ENCODE measurements around the gene FADS3. TPM values are rescaled to one million over a fixed set of nuclear protein-coding genes. Genes with fewer than 3 reads are reported as not detected.

FADS3 gene
- polyA plus RNA-seq, 4 donors, result 5.3 to 17.9 (median 6.0) TPM

DNA sequence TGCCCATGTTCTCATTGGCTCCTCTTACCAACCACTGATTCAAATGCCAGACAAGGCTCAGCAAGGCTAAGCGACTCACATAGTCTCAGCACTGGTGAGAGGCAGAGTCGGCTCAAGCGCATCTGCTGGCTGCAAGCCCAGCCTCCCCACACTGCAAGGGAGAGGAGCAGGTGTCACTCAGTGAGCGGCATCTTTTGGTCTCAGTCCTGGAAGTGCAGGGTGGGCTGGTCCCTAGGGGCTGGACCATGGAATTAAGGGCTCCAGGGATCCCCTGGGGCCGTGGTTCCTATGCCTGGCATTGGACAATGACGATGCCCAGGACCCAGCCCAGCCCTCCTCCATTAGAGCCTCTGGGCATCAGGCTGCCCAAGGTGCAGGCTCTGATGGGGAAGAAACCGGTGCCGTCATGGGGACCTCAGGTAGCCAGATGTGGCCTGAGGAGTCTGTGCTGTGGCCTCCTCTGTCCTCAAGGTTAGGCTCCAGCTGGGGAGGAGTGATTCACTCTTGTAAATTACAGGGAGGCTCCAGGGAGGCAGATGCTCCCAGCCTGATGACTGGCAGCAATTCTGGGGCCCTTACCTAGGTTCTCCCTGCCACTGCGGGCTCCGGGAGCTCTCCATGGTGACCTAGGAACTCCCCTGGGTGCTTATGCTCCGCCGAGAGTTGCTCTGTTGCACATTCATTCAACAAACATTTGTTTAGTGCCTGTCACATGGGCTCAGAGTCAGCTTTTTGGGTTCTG, 35.2 kb downstream of the FADS3 start:
- WGBS, 3 donors, result 90 to 91% (median 91%) methylated on average over 12 of the region's 12 CpGs
- FAIRE-seq, result no peak
- H3K27ac ChIP-seq (ENCODE audit: low read depth in 1 of 3, low read length in 2 of 3), result no peak overlapping the region
- H3K4me1 ChIP-seq (ENCODE audit: control insufficient read depth in 3 of 3, insufficient read depth in 2 of 3, low read depth in 1 of 3, low read length in 2 of 3), result peaks cover 0 to 2% (median under 1%) of the 10 kb centered on the region in 3 donors
- H3K9me3 ChIP-seq (ENCODE audit: control insufficient read depth in 2 of 2, insufficient read depth in 1 of 2, low read depth in 1 of 2, low read length in 1 of 2), result no peaks in the 10 kb centered on the region
- H3K27me3 ChIP-seq (ENCODE audit: control insufficient read depth in 3 of 3, insufficient read depth in 3 of 3, low read length in 3 of 3), result no peaks in the 10 kb centered on the region
- peaks cover 0 to 53% (median 8%) of the 10 kb centered on the region in 3 donors for H3K36me3 ChIP-seq (ENCODE audit: control insufficient read depth in 3 of 3, insufficient read depth in 2 of 3, low read depth in 1 of 3, low read length in 3 of 3)
- no peak overlapping the region for H3K4me3 ChIP-seq (ENCODE audit: low read depth in 1 of 3, low read length in 3 of 3)
- no peak for DNase-seq

DNA sequence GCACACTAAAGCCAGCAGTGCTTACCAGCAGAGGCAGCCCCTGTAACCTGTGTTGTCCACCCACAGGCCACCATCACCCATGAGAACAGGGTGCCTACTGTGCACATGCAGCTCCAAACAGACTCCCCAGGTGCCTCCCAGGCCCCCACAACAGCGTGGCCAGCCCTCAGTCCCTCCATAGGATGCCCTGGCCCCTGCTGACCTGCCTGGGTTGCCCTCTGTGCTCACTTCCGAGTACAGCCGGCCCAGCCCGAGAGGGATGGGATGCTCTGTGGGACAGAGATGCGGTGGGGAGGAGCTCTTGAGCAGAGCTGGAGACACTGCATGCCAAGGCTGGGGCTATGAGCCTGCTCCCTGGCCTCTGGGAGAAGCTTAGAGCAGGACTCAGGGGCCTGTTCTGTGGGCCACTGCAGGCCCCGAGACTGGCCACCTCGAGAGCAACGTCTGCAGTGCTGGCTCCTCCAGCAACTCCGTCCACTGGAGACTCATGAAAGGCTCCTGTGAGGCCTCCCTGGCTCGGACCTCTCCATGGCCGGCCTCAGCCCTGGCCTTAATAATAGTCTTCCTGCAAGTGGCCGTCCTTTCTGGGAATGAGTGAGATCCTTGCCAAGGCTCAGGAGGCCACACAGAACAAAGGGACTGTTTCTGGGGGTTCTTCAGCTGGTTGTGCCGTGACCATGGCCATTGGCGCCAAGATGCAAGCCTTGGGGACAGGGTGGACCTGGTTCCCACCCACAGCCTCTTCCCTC, 36.2 kb downstream of the FADS3 start:
- DNase-seq (no peak), FAIRE-seq (no peak)
- peaks cover 0 to 48% (median 8%) of the 10 kb centered on the region in 3 donors for H3K36me3 ChIP-seq (ENCODE audit: control insufficient read depth in 3 of 3, insufficient read depth in 2 of 3, low read depth in 1 of 3, low read length in 3 of 3)
- 90 to 93% (median 92%) methylated on average over 13 to 14 of the region's 14 CpGs for WGBS, 3 donors
- no peaks in the 10 kb centered on the region for H3K27me3 ChIP-seq (ENCODE audit: control insufficient read depth in 3 of 3, insufficient read depth in 3 of 3, low read length in 3 of 3)
- peaks cover 0 to 8% (median 1%) of the 10 kb centered on the region in 3 donors for H3K4me1 ChIP-seq (ENCODE audit: control insufficient read depth in 3 of 3, insufficient read depth in 2 of 3, low read depth in 1 of 3, low read length in 2 of 3)
- H3K4me3 ChIP-seq (ENCODE audit: low read depth in 1 of 3, low read length in 3 of 3), result no peak overlapping the region
- H3K9me3 ChIP-seq (ENCODE audit: control insufficient read depth in 2 of 2, insufficient read depth in 1 of 2, low read depth in 1 of 2, low read length in 1 of 2), result no peaks in the 10 kb centered on the region
- no peak overlapping the region for H3K27ac ChIP-seq (ENCODE audit: low read depth in 1 of 3, low read length in 2 of 3)

- H3K27ac ChIP-seq (ENCODE audit: low read depth in 1 of 3, low read length in 2 of 3), result no peak overlapping the region
- FAIRE-seq (no peak), DNase-seq (no peak)
- no peaks in the 10 kb centered on the region for H3K27me3 ChIP-seq (ENCODE audit: control insufficient read depth in 3 of 3, insufficient read depth in 3 of 3, low read length in 3 of 3)
- peaks cover 0 to 45% (median 8%) of the 10 kb centered on the region in 3 donors for H3K36me3 ChIP-seq (ENCODE audit: control insufficient read depth in 3 of 3, insufficient read depth in 2 of 3, low read depth in 1 of 3, low read length in 3 of 3)
- no peak overlapping the region for H3K4me3 ChIP-seq (ENCODE audit: low read depth in 1 of 3, low read length in 3 of 3)
- H3K4me1 ChIP-seq (ENCODE audit: control insufficient read depth in 3 of 3, insufficient read depth in 2 of 3, low read depth in 1 of 3, low read length in 2 of 3), result peaks cover 0 to 8% (median 1%) of the 10 kb centered on the region in 3 donors
- 94 to 98% (median 96%) methylated on average over 17 of the region's 17 CpGs for WGBS, 3 donors
- no peaks in the 10 kb centered on the region for H3K9me3 ChIP-seq (ENCODE audit: control insufficient read depth in 2 of 2, insufficient read depth in 1 of 2, low read depth in 1 of 2, low read length in 1 of 2)
These were observed 37.0 kb downstream of the FADS3 start for GRCh38 chr11:61854206-61854895.

DNA sequence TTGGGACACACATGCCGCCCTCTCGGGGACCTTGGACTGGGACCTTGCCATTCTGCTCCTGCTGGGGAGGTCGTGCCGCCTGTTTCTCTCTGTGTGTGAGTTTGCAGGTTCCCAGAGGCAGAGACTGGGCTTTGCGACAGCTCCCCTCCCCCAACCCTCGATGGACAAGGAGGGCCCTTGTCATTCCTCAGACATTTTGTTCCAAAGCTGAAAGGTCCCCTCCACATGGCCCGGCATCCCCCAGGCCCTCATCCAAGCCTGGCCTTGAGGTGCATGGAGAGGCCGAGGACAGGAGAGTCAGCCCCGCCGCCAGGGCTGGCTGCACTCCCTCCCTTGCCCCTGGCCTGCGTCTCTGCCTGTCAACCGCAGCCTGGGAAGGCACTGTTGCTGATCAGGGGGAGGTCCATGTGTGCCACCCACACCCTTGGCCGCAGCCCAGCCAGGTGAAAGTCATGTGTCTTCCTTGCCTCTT, 37.6 kb downstream of the FADS3 start:
- H3K27me3 ChIP-seq (ENCODE audit: control insufficient read depth in 3 of 3, insufficient read depth in 3 of 3, low read length in 3 of 3), result no peaks in the 10 kb centered on the region
- H3K36me3 ChIP-seq (ENCODE audit: control insufficient read depth in 3 of 3, insufficient read depth in 2 of 3, low read depth in 1 of 3, low read length in 3 of 3), result peaks cover 0 to 45% (median 8%) of the 10 kb centered on the region in 3 donors
- no peak overlapping the region for H3K4me3 ChIP-seq (ENCODE audit: low read depth in 1 of 3, low read length in 3 of 3)
- 52 to 69% (median 62%) methylated on average over 13 of the region's 13 CpGs for WGBS, 3 donors
- DNase-seq (no peak), FAIRE-seq (no peak)
- H3K27ac ChIP-seq (ENCODE audit: low read depth in 1 of 3, low read length in 2 of 3), result no peak overlapping the region
- no peaks in the 10 kb centered on the region for H3K9me3 ChIP-seq (ENCODE audit: control insufficient read depth in 2 of 2, insufficient read depth in 1 of 2, low read depth in 1 of 2, low read length in 1 of 2)
- H3K4me1 ChIP-seq (ENCODE audit: control insufficient read depth in 3 of 3, insufficient read depth in 2 of 3, low read depth in 1 of 3, low read length in 2 of 3), result peaks cover 0 to 8% (median 1%) of the 10 kb centered on the region in 3 donors

- WGBS, 3 donors, result 71 to 80% (median 75%) methylated on average over 6 of the region's 6 CpGs
- no peaks in the 10 kb centered on the region for H3K9me3 ChIP-seq (ENCODE audit: control insufficient read depth in 2 of 2, insufficient read depth in 1 of 2, low read depth in 1 of 2, low read length in 1 of 2)
- no peak overlapping the region for H3K4me3 ChIP-seq (ENCODE audit: low read depth in 1 of 3, low read length in 3 of 3)
- H3K36me3 ChIP-seq (ENCODE audit: control insufficient read depth in 3 of 3, insufficient read depth in 2 of 3, low read depth in 1 of 3, low read length in 3 of 3), result peaks cover 0 to 47% (median 11%) of the 10 kb centered on the region in 3 donors
- FAIRE-seq (no peak), DNase-seq (no peak)
- H3K27ac ChIP-seq (ENCODE audit: low read depth in 1 of 3, low read length in 2 of 3), result no peak overlapping the region
- H3K4me1 ChIP-seq (ENCODE audit: control insufficient read depth in 3 of 3, insufficient read depth in 2 of 3, low read depth in 1 of 3, low read length in 2 of 3), result peaks cover 0 to 8% (median 1%) of the 10 kb centered on the region in 3 donors
- no peaks in the 10 kb centered on the region for H3K27me3 ChIP-seq (ENCODE audit: control insufficient read depth in 3 of 3, insufficient read depth in 3 of 3, low read length in 3 of 3)
These were observed 39.4 kb downstream of the FADS3 start for GRCh38 chr11:61851900-61852295.

DNA sequence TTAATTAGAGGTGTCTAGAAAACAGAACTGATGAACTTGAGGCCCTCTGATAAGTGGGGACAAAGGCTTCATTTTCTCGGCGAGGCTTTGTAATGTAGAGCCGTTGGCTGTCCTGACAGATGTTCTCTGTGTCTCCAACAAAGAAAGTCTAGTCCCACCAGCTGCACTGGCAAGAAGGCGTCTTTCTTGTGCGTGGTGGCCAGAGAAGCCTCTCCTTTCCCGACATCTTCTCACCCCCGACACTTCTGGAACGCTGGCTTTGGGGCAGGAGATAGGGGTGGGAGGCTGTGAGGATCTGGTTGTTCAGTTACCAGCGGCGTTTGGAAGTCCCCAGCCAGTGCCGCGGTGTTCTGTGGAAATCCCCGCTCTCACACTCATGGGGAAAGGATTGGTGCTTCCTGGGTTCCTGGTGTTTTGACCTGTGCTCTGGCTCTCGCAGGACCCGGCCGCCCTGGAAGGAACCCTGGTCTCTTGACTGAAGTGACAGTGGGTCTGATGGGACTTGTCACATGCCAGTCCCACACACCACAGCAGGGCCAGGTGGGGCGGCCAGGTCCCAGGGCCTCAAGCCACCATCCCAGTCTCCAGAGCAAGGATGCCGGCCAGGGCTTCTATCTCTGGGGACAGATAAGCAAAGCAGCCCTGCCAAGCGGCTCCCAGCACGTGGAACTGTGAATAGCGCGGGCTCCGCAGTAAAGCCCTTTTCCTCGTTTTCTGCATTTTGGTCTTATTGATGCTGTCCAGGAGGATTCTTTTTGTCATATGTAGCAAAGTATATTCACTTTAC, 40.0 kb downstream of the FADS3 start:
- no peaks in the 10 kb centered on the region for H3K27me3 ChIP-seq (ENCODE audit: control insufficient read depth in 3 of 3, insufficient read depth in 3 of 3, low read length in 3 of 3)
- peak overlapping the region in 1 of 3 donors; percentile 21 for H3K4me3 ChIP-seq (ENCODE audit: low read depth in 1 of 3, low read length in 3 of 3)
- no peaks in the 10 kb centered on the region for H3K9me3 ChIP-seq (ENCODE audit: control insufficient read depth in 2 of 2, insufficient read depth in 1 of 2, low read depth in 1 of 2, low read length in 1 of 2)
- FAIRE-seq (no peak), DNase-seq (peak; percentile 19 to 47)
- 30 to 65% (median 39%) methylated on average over 24 of the region's 24 CpGs for WGBS, 3 donors
- peak overlapping the region in 2 of 3 donors; percentile 30 to 78 for H3K27ac ChIP-seq (ENCODE audit: low read depth in 1 of 3, low read length in 2 of 3)
- H3K4me1 ChIP-seq (ENCODE audit: control insufficient read depth in 3 of 3, insufficient read depth in 2 of 3, low read depth in 1 of 3, low read length in 2 of 3), result peaks cover 0 to 8% (median 1%) of the 10 kb centered on the region in 3 donors
- peaks cover 0 to 43% (median 11%) of the 10 kb centered on the region in 3 donors for H3K36me3 ChIP-seq (ENCODE audit: control insufficient read depth in 3 of 3, insufficient read depth in 2 of 3, low read depth in 1 of 3, low read length in 3 of 3)

GRCh38 chr11:61850687-61851086, 40.7 kb downstream of the FADS3 start:
- FAIRE-seq, result no peak
- H3K27ac ChIP-seq (ENCODE audit: low read depth in 1 of 3, low read length in 2 of 3), result peak overlapping the region in 2 of 3 donors; percentile 30 to 78
- peaks cover 0 to 38% (median 11%) of the 10 kb centered on the region in 3 donors for H3K36me3 ChIP-seq (ENCODE audit: control insufficient read depth in 3 of 3, insufficient read depth in 2 of 3, low read depth in 1 of 3, low read length in 3 of 3)

More at GRCh38 chr11:61850687-61851086, 40.7 kb downstream of the FADS3 start:
- DNase-seq, result peak in 1 of 2 donors; percentile 50
- Histone ChIP-seq H3K4me3 (ENCODE audit: low read depth in 1 of 3, low read length in 3 of 3) (no peak overlapping the region), H3K4me1 (ENCODE audit: control insufficient read depth in 3 of 3, insufficient read depth in 2 of 3, low read depth in 1 of 3, low read length in 2 of 3) (peaks cover 0 to 8% (median 1%) of the 10 kb centered on the region in 3 donors), H3K9me3 (ENCODE audit: control insufficient read depth in 2 of 2, insufficient read depth in 1 of 2, low read depth in 1 of 2, low read length in 1 of 2) (no peaks in the 10 kb centered on the region), H3K27me3 (ENCODE audit: control insufficient read depth in 3 of 3, insufficient read depth in 3 of 3, low read length in 3 of 3) (no peaks in the 10 kb centered on the region)
- WGBS, 3 donors, result 11 to 51% (median 38%) methylated on average over 7 of the region's 7 CpGs
